MM.1S (cell line): ENCODE results near the gene CIAO2B.

Experiments
- EZH2 ChIP-seq: fragments of 300-600 bp; sonication (generic); optimal IDR thresholded peaks from 2 replicates; pipeline ENCODE3; 2017; ENCODE audit warnings: low read depth, mild to moderate bottlenecking, antibody characterized with exemption, low read length, mixed read lengths
- EZH2phosphoT487 ChIP-seq: fragments of 300-600 bp; sonication (generic); IDR thresholded peaks from 2 replicates; pipeline ENCODE4 v1.6.1; 2018; ENCODE audit warnings: antibody characterized with exemption, low read length
- TF ChIP-seq, protein P1 (sequence below): fragments of 300-600 bp; sonication (generic); IDR thresholded peaks from 2 replicates; pipeline ENCODE4 v1.5.1; 2016; ENCODE audit warnings: antibody characterized with exemption, low read length, mixed read lengths

DNA sequence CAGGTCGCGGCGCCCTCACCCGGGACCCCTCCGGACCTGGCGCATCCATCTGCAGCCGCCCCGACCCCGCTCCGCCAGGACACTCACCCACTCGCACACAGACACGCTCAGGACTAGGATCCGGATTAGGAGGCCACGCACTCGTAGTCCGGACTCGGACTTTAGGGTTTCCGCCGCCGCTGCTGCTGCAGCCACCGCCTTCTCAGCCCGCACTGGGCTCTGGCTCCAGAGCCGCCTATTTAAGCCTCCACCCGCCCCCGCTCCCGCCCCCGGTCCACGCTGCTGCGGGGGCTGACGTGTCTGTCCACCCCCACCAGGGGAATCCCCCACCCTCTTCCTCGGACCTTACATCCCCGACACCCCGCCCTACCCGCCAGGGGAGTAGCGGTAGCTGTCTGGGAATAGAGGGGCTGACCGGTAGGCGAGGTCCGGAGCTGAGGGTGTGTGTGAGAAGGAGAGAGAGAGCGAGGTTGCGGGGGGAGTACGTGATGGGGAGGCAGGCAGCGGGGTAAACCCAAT lies 8.8 kb downstream of the CIAO2B start, which contains the start of gene RRAD:
- TF ChIP-seq, protein P1, sequence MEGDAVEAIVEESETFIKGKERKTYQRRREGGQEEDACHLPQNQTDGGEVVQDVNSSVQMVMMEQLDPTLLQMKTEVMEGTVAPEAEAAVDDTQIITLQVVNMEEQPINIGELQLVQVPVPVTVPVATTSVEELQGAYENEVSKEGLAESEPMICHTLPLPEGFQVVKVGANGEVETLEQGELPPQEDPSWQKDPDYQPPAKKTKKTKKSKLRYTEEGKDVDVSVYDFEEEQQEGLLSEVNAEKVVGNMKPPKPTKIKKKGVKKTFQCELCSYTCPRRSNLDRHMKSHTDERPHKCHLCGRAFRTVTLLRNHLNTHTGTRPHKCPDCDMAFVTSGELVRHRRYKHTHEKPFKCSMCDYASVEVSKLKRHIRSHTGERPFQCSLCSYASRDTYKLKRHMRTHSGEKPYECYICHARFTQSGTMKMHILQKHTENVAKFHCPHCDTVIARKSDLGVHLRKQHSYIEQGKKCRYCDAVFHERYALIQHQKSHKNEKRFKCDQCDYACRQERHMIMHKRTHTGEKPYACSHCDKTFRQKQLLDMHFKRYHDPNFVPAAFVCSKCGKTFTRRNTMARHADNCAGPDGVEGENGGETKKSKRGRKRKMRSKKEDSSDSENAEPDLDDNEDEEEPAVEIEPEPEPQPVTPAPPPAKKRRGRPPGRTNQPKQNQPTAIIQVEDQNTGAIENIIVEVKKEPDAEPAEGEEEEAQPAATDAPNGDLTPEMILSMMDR: no peak
- TF ChIP-seq EZH2: no peak
- TF ChIP-seq EZH2phosphoT487: no peak
